ENCODE data around the gene ARF1. TPM values are rescaled to one million over a fixed set of nuclear protein-coding genes. Genes with fewer than 3 reads are reported as not detected.

ARF1 gene
- total and polyA plus RNA-seq, 2 of the 13 experiments (the other 11 are each of a cell fraction or from before 2014, with no cell fraction given): 186 to 327 TPM

- ATAC-seq (peak; percentile 7; the same call in 1 of the 3 replicates), FAIRE-seq (no peak), DNase-seq (ENCODE audit: low spot score) (no peak)
- no TSS peak for BruUV-seq (replicated peaks)
- TF ChIP-seq CREM (IDR thresholded peaks at IDR 0.05): no peak
- TF ChIP-seq CREM (CRISPR knock-in tag; IDR thresholded peaks at IDR 0.05): no peak
- peak; percentile 48 to 55; a peak in 3 of 4 replicates for TF ChIP-seq MAFK (conservative IDR thresholded peaks at IDR 0.05 in 1 of 2, IDR thresholded peaks at IDR 0.05 in 1 of 2; ENCODE audit: low read length in 2 of 2)
- Histone ChIP-seq H2AFZ (ENCODE audit: low read length) (no peak overlapping the region), H3K36me3 (replicated peaks in 1 of 2; ENCODE audit: control insufficient read depth in 1 of 2, insufficient read depth in 2 of 2, low read length in 2 of 2) (no peaks in the 10 kb centered on the region), H3K27ac (ENCODE audit: extremely low read length, insufficient read depth, low read length) (no peak overlapping the region), H3K9ac (ENCODE audit: insufficient read depth, low read depth, low read length) (no peak overlapping the region), H3K79me2 (ENCODE audit: insufficient read depth, low read length) (no peaks in the 10 kb centered on the region), H4K20me1 (ENCODE audit: insufficient read depth, low read length) (no peaks in the 10 kb centered on the region; the same call in 1 of the 2 replicates), H3K4me3 (replicated peaks in 1 of 3; ENCODE audit: insufficient read depth in 1 of 3, low read depth in 2 of 3, low read length in 3 of 3) (no peak overlapping the region), H3K4me1 (ENCODE audit: insufficient read depth, low read length) (no peaks in the 10 kb centered on the region), H3K9me3 (ENCODE audit: low read length) (no peaks in the 10 kb centered on the region), H3K27me3 (ENCODE audit: control insufficient read depth in 1 of 2, insufficient read depth in 2 of 2, low read length in 2 of 2) (peaks cover 11 to 23% of the 10 kb centered on the region in 2 experiments; a peak in 4 of 5 replicates), H3K4me2 (ENCODE audit: low read depth, low read length) (no peak overlapping the region)
- WGBS (ENCODE audit: low lambda C conversion rate): no CpG with 5 or more reads among the region's 5 CpGs
- in situ Hi-C loops (cut with HindIII; ENCODE audit: extremely low pct_ligation_motif_present, low pct_unique_long_range_greater_than_20kb): no loop called here
- intact Hi-C loops (cut with micrococcal nuclease; ENCODE audit: unreplicated experiment): no loop called here
- ChIA-PET CTCF (ENCODE audit: low intra/inter-chr PET ratio, low total read pairs) (no interaction called here), POLR2A (no interaction called here)
These were observed 9.9 kb upstream of the ARF1 start for GRCh38 chr1:228072658-228073043.

- Histone ChIP-seq H3K9me3 (ENCODE audit: low read length) (no peaks in the 10 kb centered on the region), H2AFZ (ENCODE audit: low read length) (no peak overlapping the region), H3K4me1 (ENCODE audit: insufficient read depth, low read length) (no peaks in the 10 kb centered on the region), H4K20me1 (ENCODE audit: insufficient read depth, low read length) (no peaks in the 10 kb centered on the region; the same call in 1 of the 2 replicates), H3K4me2 (ENCODE audit: low read depth, low read length) (no peak overlapping the region), H3K27ac (ENCODE audit: extremely low read length, insufficient read depth, low read length) (no peak overlapping the region), H3K27me3 (ENCODE audit: control insufficient read depth in 1 of 2, insufficient read depth in 2 of 2, low read length in 2 of 2) (peaks cover 11 to 23% of the 10 kb centered on the region in 2 experiments; a peak in 4 of 5 replicates), H3K4me3 (replicated peaks in 1 of 3; ENCODE audit: insufficient read depth in 1 of 3, low read depth in 2 of 3, low read length in 3 of 3) (no peak overlapping the region), H3K79me2 (ENCODE audit: insufficient read depth, low read length) (no peaks in the 10 kb centered on the region), H3K9ac (ENCODE audit: insufficient read depth, low read depth, low read length) (no peak overlapping the region), H3K36me3 (replicated peaks in 1 of 2; ENCODE audit: control insufficient read depth in 1 of 2, insufficient read depth in 2 of 2, low read length in 2 of 2) (no peaks in the 10 kb centered on the region)
- in situ Hi-C loops (cut with HindIII; ENCODE audit: extremely low pct_ligation_motif_present, low pct_unique_long_range_greater_than_20kb) (no loop called here), intact Hi-C loops (cut with micrococcal nuclease; ENCODE audit: unreplicated experiment) (no loop called here)
- ATAC-seq (no peak; the same call in 1 of the 3 replicates), FAIRE-seq (no peak), DNase-seq (ENCODE audit: low spot score) (no peak)
- ChIA-PET CTCF (ENCODE audit: low intra/inter-chr PET ratio, low total read pairs) (no interaction called here), POLR2A (interaction anchor here (1.0 kb wide), 1 partner anchor 9 kb away, joined by 3 read pairs; the partner anchor contains the start of gene ARF1)
- WGBS (ENCODE audit: low lambda C conversion rate): 24% methylated on average over 16 of the region's 23 CpGs
- TF ChIP-seq EZH2 (conservative IDR thresholded peaks at IDR 0.05; ENCODE audit: low read depth, low read length) (0 out of 2 replicates have a peak, but pooled peaks have one; percentile 32), SALL2 (CRISPR knock-in tag; IDR thresholded peaks at IDR 0.05) (no peak), ZBTB34 (CRISPR knock-in tag; IDR thresholded peaks at IDR 0.05) (no peak), MIXL1 (CRISPR knock-in tag; IDR thresholded peaks at IDR 0.05) (no peak)
- no TSS peak for BruUV-seq (replicated peaks)
These were observed 9.2 kb upstream of the ARF1 start for GRCh38 chr1:228073061-228073856.
